Endothelial cell (in vitro differentiated cells): ENCODE data around the gene KIF26A. TPM values are rescaled to one million over a fixed set of nuclear protein-coding genes. Genes with fewer than 3 reads are reported as not detected.

Experiments used
- DNase-seq: peaks from one replicate; pipeline ENCODE4 v3.0.0; 2021; ENCODE audit warnings: low spot score
- H3K27ac Mint-ChIP-seq: one replicate; pipeline ENCODE4 v1.8.0; 2021; ENCODE audit warnings: mixed read lengths, inconsistent platforms; ENCODE audit not compliant: unreplicated experiment
- H3K27me3 Mint-ChIP-seq: one replicate; pipeline ENCODE4 v1.8.0; 2021; ENCODE audit warnings: mild to moderate bottlenecking, moderate library complexity, mixed read lengths, inconsistent platforms; ENCODE audit not compliant: unreplicated experiment
- H3K36me3 Mint-ChIP-seq: one replicate; pipeline ENCODE4 v1.8.0; 2021; ENCODE audit warnings: mild to moderate bottlenecking, low read depth, mixed read lengths, inconsistent platforms; ENCODE audit not compliant: unreplicated experiment
- H3K4me1 Mint-ChIP-seq: one replicate; pipeline ENCODE4 v1.8.0; 2021; ENCODE audit warnings: mild to moderate bottlenecking, mixed read lengths, inconsistent platforms; ENCODE audit not compliant: unreplicated experiment
- H3K4me3 Mint-ChIP-seq: one replicate; pipeline ENCODE4 v1.8.0; 2021; ENCODE audit warnings: mild to moderate bottlenecking, mixed read lengths, inconsistent platforms; ENCODE audit not compliant: unreplicated experiment
- H3K9me3 Mint-ChIP-seq: one replicate; pipeline ENCODE4 v1.8.0; 2021; ENCODE audit warnings: mixed read lengths, inconsistent platforms; ENCODE audit not compliant: unreplicated experiment
- total RNA-seq: library from RNA; stranded (reverse); fragmentation: NEBNext Ultra II Directional; extraction: Animal tissue kit (Norgen Biotek cat#: 25700); gene quantifications from one replicate; pipeline ENCODE4 v1.2.1, GENCODE V29; 2021; ENCODE audit not compliant: unreplicated experiment
- TF ChIP-seq, protein P1 (sequence below): fragments of 200-600 bp; sonication (generic); IDR thresholded peaks from one replicate; pipeline ENCODE4 v1.5.0; 2021; ENCODE audit warnings: antibody characterized with exemption; ENCODE audit not compliant: unreplicated experiment

KIF26A gene
- total RNA-seq, 1 donor from 2014 or later: 96.9 TPM

- Mint-ChIP-seq H3K27me3 (peaks cover 16% of the 10 kb centered on the region), H3K4me3 (peak overlapping the region; percentile 92), H3K27ac (peak overlapping the region; percentile 70), H3K4me1 (peaks cover 16% of the 10 kb centered on the region), H3K9me3 (no peaks in the 10 kb centered on the region), H3K36me3 (peaks cover 8% of the 10 kb centered on the region)
- peak; percentile 38 for DNase-seq
- TF ChIP-seq, protein P1, sequence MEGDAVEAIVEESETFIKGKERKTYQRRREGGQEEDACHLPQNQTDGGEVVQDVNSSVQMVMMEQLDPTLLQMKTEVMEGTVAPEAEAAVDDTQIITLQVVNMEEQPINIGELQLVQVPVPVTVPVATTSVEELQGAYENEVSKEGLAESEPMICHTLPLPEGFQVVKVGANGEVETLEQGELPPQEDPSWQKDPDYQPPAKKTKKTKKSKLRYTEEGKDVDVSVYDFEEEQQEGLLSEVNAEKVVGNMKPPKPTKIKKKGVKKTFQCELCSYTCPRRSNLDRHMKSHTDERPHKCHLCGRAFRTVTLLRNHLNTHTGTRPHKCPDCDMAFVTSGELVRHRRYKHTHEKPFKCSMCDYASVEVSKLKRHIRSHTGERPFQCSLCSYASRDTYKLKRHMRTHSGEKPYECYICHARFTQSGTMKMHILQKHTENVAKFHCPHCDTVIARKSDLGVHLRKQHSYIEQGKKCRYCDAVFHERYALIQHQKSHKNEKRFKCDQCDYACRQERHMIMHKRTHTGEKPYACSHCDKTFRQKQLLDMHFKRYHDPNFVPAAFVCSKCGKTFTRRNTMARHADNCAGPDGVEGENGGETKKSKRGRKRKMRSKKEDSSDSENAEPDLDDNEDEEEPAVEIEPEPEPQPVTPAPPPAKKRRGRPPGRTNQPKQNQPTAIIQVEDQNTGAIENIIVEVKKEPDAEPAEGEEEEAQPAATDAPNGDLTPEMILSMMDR: no peak
These were observed 1.2 kb downstream of the KIF26A start for GRCh38 chr14:104139460-104140212.

DNA sequence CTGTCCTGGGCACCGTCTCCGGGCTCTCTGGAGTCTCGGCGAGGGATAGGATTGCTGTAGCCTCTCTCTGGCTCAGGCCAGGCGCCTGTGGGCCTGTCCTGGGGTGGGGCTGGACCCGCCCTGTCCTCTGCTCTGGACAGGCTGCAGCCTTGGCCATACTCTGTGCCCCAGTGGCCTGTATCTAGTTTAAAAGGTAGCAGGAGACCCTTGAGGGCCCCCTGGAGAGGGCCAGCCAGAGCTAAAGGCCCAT lies 1.8 kb downstream of the KIF26A start:
- no peak for DNase-seq
- peak overlapping the region; percentile 92 for H3K4me3 Mint-ChIP-seq
- peaks cover 15% of the 10 kb centered on the region for H3K27me3 Mint-ChIP-seq
- TF ChIP-seq, protein P1: no peak
- peaks cover 9% of the 10 kb centered on the region for H3K36me3 Mint-ChIP-seq
- H3K4me1 Mint-ChIP-seq: peaks cover 15% of the 10 kb centered on the region
- H3K9me3 Mint-ChIP-seq: no peaks in the 10 kb centered on the region
- no peak overlapping the region for H3K27ac Mint-ChIP-seq

DNA sequence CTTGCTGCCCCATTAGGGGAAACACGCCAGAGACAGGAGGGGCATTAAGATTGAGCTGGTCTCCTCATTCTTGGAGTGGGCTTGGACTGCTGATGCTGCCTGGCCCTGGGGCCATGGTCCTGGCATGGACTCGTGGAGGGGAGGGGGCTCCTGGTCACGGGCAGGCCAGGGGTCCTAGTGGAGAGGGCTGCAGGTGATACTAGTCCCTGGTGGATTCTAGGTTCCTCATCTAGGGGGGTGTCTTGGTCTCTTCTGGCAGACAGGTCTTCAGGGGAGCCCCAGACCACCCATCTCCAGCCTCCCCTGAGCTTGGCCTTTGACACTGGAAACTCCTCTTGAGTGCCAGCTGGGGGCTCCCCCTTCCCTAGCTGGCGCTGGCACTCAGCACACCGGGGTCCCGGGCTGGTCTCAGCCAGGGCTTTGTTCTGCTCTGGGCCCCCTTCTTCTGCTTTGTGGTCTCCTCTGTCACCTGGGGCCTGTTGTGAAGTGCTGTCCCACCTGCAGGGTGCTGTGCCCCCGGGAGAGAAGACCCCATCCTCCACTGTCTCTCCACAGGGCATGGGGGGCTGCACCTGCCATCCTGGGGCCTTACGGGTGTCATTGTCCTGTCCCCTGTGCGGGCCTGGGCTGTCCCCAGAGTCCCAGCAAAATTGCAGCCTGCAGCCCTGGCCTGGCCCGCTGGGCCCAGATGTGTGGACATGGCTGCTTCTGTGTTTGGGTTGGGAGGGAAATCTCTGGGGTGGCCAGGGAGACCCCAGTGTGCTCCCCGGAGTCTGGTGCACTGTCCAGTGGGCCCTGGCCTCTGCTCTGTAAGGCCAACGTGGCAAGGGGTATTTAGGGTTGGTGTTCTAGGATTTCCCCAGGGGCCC lies 2.3 kb downstream of the KIF26A start:
- H3K36me3 Mint-ChIP-seq: peaks cover 9% of the 10 kb centered on the region
- H3K9me3 Mint-ChIP-seq: no peaks in the 10 kb centered on the region
- H3K4me1 Mint-ChIP-seq: peaks cover 16% of the 10 kb centered on the region
- no peak for DNase-seq
- H3K27me3 Mint-ChIP-seq: peaks cover 15% of the 10 kb centered on the region
- H3K4me3 Mint-ChIP-seq: peak overlapping the region; percentile 92
- H3K27ac Mint-ChIP-seq: no peak overlapping the region
- TF ChIP-seq, protein P1: no peak

DNA sequence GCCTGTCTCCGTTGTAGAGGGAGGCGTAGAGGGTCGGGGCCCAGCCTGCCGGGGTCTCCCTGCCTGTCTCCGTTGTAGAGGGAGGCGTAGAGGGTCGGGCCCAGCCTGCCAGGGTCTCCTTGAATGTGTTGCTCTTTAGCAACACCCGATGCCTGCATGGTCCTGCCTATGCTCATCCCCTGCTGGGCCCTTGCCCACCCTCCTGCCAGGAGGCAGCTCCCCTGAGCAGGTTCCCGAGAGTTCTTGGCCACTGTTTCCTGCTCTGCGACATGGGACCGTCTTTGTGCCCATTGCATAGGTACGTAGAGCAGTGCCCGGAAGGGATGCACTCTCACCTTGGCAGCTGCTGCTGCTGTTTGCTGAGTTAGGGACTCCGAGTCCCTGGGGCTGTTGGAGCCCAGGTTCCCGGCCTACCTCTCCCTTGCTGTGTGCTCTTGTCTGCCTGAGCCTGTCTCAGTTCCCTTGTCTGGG lies 3.3 kb downstream of the KIF26A start:
- H3K36me3 Mint-ChIP-seq: peaks cover 9% of the 10 kb centered on the region
- H3K4me1 Mint-ChIP-seq: peaks cover 25% of the 10 kb centered on the region
- no peak for DNase-seq
- no peak overlapping the region for H3K27ac Mint-ChIP-seq
- H3K27me3 Mint-ChIP-seq: peaks cover 18% of the 10 kb centered on the region
- H3K4me3 Mint-ChIP-seq: no peak overlapping the region
- TF ChIP-seq, protein P1: no peak
- H3K9me3 Mint-ChIP-seq: no peaks in the 10 kb centered on the region
